ENCODE data around the gene TMC7.

DNA sequence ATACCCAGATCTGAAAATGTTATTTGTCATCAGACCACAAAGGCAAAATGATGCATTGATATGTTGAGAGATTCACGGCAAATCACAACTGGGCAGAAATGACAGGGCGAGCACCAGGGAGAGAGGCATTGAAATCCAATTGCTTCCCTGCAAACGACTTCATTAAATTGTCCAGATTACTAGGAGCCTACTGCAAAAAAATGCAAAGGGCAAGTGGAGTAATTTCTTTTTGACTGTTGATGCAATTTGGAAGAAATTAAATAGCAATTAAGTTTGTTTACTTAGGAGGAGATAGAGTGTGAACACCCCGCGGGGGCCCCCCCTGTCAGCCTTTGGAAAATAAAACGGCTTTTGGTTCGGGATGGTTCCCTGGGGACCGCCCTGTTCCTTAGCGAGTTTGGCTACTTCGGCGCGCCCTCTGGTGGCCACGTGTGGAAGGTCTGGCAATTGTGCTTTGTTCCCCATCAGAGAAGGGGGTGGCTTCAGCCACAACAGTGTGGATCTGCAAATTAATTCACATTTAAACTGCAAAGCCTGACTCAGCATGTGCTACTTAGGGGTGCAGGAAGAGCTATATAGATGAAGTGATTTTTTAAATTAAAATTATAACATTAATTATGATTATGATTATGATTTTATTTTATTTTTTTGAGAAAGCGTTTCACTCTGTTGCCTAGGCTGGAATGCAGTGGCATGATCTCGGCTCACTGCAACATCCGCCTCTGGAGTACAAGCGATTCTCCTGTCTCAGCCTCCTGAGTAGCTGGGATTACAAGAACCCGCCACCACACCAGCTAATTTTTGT is 14.5 kb upstream of the TMC7 start:
- no peak for TF ChIP-seq HEY1 (CRISPR knock-in tag; IDR thresholded peaks at IDR 0.05; ENCODE audit: borderline replicate concordance)
- TF ChIP-seq NR3C1 (CRISPR knock-in tag; IDR thresholded peaks at IDR 0.05): no peak
- TF ChIP-seq PCBP2 (IDR thresholded peaks at IDR 0.05; ENCODE audit: low read depth, low read length, poor library complexity, severe bottlenecking): no peak
- TF ChIP-seq GABPA (tag; conservative IDR thresholded peaks at IDR 0.05; ENCODE audit: low read depth): no peak
- no peak for TF ChIP-seq KLF10 (CRISPR knock-in tag; IDR thresholded peaks at IDR 0.05)
- no peak for TF ChIP-seq FOXJ3 (CRISPR knock-in tag; IDR thresholded peaks at IDR 0.05)
- no peak for TF ChIP-seq SETDB1 (IDR thresholded peaks at IDR 0.05; ENCODE audit: low read length)

All from K562 (cell line).